Measurements from ENCODE around the gene HOOK2.
A peak's percentile ranks its signal among the peaks of the same experiment; 100 is the strongest.

The HOOK2 gene

DNA sequence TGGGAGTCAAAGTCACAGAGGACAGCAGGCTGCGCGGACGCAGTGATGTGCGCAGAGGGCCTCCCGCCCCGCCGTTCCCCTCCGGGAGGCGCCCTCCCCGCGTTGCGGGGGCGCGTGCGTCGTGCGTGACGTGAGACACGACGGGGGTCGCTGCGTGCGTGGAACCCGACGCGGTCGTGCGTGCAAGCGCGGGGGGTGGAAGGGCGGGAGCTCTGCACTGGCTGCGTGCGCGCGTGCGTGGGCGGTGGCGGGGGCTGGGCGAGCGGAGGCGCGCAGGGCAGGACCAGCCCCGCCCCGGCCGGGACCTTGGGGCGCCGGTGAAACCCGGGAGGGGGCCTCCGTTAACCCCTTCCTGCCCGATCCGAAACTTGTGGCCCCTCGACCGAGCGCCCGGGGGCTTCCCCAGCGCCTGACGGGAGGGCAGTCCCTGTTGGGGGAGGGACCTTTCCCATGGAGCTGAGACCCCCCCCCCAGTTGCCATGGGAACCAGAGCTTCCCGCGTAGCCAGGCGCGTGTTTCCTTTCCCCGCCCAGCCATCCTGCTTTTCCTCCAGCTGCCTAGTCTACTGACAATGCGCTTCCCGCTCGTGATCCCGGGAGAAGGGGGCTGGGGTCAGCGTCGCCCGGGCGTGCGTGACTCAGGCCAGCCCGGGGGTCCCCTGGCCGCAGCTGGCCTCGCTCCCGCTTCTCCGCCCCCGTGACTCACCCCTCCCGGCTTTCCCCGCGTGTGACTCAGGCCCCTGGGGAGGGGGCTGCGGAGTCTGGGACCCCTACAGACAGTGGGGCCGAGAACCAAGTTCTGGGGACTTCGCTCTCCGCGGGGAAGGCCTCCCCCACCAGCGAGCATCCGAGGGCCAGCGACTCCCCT lies 7.3 kb upstream of the HOOK2 start:
- peak; percentile 49 to 50 for DNase-seq

DNA sequence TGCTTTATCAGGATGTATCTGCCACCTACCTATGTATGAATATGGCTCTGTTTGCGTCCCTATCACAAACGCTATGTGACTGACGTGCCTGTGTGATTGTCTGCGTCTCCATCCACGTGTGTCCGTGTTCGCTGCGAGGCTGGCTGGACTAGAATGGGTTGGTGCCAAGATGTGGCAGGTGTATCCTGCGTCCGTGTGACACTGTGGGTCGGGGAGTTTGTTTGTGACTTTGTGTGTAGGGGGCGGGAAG lies 6.7 kb upstream of the HOOK2 start:
- no peak for DNase-seq

DNA sequence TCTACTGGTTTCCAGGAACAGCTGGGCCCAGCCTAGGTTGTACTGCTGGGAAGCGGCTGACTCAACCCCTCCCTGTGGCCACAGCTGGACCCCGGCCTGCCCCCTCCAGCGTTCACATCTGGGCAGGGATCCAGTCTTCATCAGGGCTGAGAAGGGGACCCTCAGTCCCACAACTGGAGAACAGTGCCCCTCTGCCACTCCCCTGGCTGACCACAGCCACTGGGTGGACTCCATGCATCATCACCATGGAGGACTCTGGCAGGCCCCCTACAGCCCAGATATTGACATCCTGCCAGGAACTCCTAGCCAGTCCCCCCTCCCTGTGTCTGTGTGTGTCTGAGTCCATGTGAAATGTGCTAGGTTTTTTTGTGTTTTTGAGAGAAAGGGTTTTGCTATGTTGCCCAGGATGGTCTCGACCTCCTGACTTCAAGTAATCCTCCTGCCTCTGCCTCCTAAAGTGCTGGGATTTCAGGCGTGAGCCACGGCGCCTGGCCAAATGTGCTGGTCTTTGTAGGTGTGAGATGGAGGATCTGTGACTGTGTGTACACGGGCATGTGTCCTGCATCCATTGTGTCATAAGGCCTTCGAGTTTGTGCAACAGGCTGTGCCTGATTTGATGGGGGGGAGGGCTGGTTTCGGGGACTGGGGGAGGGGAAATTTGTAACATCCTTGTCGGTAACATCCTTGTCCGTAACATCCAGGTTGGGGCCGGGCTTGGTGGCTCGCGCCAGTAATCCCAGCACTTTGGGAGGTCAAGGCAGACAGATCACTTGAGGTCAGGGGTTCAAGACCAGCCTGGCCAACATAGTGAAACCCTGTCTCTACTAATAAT lies 4.0 kb upstream of the HOOK2 start:
- DNase-seq, result no peak

DNA sequence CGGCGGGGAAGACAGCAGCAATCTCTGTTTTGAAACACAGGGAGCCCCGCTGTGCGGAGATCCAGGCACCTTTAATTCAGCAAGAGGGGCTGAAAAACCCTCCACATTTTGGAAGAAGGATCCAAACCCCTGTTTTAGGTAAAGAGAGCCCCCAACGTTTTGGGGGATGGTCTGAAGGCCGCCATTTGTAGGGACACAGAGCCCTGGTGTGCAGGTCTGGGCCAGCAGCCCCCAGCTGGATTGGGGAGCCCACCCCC lies 3.5 kb upstream of the HOOK2 start:
- DNase-seq, result no peak

DNA sequence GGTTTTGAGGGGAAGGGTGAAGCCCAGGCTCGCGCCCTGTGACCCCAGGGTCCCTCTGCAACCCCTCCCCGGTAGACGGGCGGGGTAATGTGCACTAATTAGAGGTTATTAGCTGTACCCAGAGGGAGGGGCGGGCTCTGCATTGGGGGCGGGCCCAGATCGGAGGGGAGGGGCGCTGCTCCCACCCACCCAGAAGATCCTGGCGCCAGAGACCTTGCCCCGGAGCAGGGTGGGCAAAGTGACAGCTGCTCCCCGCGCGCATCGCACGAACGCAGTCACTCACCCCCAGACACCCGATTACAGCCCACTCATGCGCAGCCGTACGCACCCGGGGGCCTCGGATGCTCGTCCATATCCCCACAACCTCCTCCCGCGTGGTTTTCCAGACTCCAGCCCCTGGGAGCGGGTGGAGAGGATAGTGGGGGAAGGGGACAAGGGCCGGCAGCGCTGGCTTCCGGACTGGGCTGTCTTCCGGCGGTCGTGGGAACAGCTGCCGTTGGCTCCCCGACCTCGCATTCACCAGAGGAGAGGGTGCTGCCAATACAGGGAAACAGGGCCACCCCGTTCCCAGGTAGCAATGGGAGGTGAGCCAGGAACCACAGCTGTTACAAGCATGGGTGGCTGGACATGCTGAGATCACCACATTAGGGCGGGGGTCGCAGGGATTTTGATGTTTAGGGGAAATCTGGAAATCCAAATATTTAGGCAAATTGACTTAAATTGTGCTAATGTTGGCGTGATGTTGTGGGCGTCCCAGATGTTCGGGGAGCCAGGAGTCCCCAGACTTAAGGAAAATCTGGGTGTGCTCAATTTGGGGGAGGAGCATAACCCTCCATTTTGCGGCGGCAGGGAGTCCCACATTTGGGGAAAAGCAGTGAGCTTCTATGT lies 2.9 kb upstream of the HOOK2 start:
- peak; percentile 34 to 52 for DNase-seq

DNA sequence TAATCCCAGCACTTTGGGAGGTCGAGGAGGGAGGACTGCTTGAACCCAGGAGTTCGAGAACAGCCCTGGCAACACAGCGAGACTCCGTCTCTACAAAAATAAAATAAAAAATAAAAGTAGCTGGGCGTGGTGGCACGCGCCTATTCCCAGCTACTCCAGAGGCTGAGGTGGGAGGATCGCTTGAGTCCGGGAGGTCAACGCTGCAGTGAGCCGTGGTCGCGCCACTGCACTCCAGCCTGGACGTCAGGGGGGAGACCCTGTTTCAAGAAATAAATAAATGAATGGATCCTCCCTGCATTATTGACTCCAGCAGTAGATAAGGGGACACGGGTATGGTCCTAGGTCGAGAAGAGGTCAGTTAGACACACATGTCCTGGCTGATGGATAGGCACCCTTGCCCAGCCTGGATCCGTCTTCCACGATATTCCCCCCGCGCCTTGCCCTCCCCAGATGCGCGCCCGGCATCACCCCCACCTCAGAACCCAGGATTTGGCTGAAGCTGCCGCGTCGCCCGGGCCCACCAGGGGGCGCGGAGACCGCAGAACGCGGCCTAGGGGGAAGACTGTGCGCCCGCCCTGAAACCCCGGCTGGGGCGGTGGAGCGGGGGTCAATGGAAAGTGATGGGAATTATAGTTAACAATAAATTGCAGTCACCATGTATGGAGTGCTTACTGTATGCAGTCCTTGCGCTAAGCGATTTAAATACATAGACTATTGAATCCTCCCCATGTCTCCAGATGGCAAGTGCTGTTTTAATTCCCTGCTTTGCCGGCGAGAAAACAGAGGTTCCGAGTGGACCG lies 2.1 kb upstream of the HOOK2 start:
- peak; percentile 56 to 75 for DNase-seq

DNA sequence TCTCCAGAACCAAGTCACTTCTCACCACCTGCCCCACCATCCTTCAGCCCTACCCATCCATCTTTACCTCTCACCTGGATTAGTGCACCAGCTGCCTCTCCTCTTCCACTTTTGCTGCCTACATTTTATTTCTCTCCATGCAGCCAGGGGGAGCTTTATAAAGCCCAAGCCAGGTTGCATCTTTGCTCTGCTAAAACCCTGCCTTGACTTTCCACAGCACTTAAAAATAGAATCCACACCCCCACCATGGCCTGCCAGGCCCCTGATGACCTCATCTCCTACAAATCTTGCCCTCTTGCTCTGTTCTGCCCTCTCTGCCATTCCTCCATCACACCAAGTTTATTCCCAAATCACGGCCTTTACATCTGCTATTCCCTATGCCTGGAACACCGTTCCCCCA lies 1.8 kb downstream of the HOOK2 start:
- no peak for DNase-seq

DNA sequence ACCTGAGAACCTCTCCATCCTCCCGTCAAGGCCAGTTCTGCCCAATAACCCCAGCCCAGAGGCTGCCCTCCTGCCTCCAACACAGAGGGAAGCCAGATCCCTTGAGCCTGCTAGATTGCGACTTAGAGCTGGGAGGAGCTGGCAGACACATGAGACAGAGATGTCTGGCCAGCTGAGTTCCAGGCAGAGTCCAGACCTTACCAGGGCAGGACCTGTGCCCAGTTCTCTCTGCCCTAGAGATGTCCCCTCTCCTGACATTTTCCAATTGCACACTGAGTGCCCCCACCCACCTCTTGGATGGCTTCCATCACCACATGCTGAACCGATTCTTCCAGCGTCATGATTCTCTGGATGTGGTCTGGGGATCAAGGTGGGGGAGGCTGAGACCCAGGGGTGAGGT lies 3.0 kb downstream of the HOOK2 start:
- no peak for DNase-seq

DNA sequence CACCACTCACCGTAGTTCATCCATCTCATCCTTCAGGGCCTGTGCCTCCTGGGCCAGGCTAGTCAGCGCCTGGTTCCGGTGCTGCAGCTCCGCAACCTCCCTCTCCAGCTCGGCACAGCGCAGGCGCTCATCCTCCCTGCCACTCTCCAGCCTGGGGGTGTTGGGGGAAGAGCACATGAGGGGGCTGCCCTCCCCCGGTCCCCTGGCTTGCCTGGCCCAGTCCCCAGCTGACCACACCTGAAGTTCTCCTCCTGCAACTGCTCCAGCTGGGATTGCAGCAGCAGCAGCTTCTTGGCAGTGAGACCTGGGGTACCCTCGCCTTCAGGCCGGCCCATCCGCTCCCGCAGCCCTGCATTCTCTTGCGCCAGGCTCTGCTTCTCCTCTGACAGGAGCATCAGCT lies 4.4 kb downstream of the HOOK2 start:
- no peak for DNase-seq

DNA sequence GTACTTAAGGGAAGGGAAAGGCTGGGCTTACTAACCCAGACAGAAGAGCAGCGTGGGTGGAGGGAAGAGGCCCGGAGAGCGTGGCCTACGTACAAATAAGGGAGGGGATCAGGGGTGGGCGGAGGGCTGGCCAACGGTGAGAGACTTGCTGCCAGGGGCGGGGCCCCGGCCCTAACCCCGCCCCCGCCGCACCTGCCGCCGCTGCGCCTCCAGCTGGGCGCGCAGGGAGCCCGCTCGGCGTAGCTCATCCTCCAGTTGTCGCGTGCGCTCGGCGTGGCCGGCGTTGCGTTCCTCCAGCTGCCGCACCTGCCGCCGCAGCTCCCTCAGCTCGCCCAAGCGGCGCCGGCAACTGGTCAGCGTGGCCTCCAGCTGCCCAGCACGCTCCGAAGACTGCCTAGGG lies 5.7 kb downstream of the HOOK2 start:
- peak; percentile 73 to 84 for DNase-seq

DNA sequence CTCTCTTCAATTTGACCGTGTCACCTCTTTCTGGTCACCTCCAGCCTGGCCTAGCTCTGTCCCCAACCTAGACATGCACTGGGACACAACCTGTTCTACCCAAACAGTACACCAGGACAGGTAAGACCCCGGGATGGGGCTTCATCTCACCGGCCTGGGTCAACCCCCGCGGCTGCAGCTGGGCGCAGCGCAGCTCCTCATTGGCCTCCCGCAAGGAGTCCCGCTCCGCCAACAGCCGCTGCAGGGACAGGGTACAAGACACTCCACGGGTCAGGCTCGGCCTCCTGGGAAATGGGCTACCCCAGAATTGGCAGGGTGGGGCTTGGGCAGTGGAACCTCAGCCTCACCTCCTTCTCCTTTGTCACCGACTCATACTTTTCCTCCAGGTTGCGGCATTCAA lies 7.7 kb downstream of the HOOK2 start:
- no peak for DNase-seq

DNA sequence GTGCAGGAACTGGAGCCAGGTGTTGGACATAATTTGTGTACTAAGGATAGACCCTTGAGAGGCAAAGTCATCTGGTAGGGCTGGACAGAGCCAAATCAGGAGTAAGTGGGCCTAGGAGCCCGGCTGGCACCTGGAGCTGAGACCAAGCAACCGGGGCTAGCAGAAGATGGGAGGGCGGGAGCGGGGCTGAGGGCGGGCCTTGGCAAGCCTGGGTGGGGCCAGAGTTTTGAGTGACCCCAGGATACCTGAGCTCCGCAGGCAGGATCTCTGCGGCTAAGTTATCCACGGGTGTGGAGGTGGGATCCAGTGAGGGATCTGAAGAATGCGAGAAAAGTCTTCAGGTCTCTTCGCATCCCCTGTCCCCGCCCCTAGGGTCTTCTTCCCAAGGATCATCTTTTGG lies 8.2 kb downstream of the HOOK2 start:
- no peak for DNase-seq

DNA sequence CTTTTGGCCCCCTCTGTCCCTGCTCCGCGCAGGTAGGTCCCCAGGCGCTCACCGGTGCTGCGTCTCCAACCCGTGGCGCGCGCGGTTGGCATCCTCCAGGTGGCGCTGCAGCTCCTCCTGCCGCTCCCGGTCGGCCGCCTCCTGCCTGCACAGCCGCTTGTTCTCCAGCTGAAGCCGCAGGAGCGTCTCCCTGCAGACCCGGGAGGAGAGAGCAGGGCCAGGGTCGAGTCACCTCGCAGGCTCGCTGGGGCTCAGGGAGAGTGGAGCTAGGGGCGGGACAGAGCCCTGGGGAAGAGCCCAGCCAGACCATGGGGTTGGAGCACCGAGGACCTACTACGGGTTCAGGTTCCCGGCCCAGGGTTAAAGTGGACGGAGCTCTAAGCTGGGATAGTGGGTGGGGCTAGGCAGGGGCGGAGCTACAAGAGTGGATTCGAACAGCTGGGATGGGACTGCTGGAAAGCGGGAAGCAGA lies 9.3 kb downstream of the HOOK2 start:
- peak; percentile 51 to 77 for DNase-seq

DNA sequence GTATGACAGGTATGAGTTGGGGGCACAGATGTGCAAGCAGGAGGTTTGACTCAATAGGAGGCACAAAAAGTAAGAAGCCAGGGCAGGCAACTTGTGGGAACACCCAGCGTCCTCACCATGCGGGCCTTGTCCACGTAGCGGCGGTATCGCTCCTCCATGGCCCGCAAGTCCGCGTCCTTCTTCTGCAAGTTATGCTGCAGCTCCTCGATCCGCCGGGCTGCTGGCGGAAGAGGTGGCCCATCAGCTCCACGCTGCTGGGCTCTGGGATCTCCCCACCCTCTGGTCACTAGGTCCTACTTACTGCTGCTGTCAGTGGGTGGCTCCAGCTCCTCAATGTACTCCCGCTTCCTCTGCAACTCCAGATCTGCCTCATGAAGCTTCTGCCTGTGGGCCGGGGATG lies 10.7 kb downstream of the HOOK2 start:
- no peak for DNase-seq

DNA sequence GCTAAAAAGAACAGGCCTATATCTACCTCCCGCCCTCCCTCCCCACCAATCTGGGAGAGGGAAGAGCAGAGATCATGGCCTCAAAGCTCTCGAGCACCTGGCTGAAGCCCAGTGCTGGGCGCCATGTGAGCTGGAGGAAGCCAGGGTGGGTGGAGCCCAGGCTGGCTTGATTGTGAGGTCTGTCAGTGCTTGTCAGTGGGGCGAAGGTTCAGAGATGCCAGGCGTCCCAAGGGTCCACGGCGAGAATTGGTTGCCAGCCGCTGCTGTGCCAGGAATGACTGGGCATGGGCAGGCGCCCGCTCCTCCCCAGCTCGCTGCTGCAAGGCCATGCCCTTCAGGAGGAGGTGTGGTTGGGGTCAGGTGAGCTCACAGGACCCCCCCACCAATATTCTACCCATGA lies 12.3 kb downstream of the HOOK2 start:
- DNase-seq, result no peak

DNA sequence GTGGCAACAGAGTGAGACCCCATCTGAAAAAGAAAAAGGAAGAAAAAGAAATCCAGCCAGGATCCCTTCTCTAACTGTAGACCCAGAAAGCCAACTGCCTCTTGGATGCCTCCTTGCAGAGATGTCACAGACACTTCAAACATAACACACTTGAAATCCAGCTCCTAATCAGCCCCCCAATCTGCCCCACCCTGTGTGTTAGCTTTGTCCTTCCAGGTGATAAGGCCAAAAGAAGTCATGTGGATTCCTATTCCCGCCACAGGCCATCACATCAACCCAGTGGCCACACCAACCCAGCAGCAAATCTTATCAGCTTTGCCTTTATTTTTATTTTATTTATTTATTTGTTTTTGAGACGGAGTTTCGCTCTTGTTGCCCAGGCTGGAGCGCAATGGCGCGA lies 15.7 kb downstream of the HOOK2 start:
- no peak for DNase-seq

DNA sequence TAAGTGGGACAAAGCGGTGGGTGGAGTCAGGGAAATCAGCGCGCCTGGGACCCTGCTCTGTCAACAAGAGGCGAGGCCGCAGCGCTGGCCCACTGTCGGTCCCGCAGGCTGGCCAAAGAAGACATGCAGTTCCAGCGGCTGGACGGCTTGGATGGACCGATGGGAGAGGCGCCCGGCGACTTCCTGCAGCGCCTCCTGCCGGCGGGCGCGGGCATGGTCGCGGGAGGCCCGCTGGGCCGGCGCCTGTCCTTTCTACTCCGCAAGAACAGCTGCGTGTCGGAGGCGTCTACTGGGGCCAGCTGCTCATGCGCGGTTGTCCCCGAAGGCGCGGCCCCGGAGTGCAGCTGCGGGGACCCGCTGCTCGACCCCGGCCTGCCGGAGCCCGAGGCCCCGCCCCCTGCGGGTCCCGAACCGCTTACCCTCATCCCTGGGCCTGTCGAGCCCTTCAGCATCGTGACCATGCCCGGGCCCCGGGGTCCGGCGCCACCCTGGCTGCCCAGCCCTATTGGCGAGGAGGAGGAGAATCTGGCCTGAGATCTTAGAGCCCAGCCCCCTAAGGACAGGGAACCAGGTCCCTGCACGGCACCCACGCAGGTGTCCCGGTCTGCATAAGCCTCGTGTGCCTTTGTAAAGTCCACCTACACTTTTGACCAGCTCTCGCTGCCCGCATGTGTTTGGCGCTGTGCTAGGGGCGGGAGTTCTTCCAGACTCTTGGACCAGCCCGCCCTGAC lies 17.6 kb downstream of the HOOK2 start:
- DNase-seq, result peak; percentile 34 to 72

DNA sequence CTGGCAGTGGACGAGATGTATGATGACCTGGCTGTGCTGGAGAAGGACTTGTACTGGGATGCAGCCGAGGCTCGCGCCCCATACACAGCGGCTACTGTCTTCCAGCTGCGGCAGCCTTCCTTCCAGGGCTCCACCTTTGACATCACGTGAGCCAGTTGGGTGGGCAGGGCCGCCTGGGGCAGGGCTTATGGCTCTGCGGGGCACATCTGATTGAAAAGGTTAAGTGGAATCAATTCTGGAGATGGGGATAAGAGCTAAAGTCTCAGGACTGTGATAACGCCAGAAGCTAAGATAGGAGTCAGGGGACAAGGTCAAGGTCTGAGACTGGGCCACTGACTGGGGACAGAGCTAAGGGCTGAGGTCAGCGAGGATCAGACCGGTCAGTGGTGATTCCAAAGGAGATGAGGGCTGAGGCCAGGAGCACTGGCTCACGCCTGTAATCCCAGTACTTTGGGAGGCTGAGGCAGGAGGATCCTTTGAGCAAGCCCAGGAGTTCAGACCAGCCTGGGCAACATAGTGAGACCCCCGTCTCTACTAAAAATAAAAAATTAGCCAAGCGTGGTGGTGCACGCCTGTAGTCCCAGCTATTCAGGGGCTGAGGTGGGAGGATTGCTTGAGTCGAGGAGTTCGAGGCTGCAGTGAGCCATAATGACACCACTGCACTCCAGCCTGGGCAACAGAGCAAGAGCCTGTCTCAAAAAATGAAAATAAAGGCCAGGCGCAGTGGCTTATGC lies 19.0 kb downstream of the HOOK2 start:
- no peak for DNase-seq

DNA sequence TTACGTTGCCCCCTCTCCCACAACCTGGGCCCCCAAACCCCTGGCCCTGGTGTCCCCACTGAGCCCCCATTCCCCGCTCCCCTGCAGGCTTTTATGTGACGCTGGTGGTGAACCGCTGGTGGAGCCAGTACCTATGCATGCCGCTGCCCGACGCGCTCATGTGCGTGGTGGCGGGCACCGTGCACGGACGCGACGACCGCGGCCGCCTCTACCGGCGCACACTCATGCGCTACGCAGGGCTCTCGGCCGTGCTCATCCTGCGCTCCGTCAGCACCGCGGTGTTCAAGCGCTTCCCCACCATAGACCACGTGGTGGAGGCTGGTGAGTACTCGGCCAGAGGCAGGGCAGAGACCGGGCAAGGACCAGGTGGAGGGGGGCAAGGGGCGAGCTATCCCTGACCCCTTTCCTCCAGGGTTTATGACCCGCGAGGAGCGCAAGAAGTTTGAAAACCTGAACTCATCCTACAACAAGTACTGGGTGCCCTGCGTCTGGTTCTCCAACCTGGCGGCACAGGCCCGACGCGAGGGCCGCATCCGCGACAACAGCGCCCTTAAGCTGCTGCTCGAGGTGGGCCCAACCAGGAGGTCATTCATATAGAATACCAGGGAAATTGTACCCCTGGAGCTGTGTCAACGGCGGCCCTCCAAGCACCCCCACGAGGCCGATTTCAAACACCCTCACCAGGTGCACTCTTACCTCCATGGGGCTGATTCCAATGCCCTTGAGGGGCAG lies 20.7 kb downstream of the HOOK2 start:
- DNase-seq, result no peak

DNA sequence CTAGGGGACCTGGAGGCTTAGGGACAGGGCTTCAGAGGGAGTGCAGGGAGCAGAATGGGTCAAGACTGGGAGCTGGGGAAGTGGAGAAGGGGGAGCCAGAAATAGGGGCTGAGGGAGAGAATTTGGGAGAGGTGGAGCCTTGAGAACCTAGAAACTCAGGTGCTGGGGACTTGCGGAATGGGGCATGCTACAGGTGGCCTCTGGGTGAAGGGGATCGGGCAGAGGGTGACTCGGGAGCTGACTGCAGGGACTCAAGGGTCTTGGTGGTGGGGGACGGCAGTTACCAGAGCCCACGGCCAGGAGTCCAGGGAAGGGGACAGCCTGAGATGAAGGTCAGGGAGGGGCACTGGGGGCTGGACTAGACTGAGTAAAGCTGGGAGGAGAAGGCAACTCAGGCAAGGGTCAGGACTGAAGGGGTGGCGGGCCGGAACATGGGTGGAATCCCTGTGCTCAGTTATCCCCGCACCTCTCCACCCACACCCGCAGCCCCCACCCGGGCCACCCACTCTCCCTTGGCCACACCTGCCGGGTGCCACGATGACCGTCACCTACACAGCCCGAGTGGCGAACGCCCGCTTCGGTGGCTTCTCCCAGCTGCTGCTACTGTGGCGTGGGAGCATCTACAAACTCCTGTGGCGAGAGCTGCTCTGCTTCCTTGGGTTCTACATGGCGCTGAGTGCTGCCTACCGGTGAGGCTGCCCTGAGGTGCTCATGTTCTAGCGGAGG lies 23.1 kb downstream of the HOOK2 start:
- DNase-seq, result no peak
